Ramos (cell line): ENCODE measurements around the gene EXOC4.

Experiments used
- in situ Hi-C: fragments of 300-500 bp; cut with MboI; formaldehyde crosslinking; loops from one replicate; pipeline ENCODE4 v1.14.3; 2022; ENCODE audit warnings: low sequenced_read_pairs; ENCODE audit not compliant: unreplicated experiment

The EXOC4 gene

DNA sequence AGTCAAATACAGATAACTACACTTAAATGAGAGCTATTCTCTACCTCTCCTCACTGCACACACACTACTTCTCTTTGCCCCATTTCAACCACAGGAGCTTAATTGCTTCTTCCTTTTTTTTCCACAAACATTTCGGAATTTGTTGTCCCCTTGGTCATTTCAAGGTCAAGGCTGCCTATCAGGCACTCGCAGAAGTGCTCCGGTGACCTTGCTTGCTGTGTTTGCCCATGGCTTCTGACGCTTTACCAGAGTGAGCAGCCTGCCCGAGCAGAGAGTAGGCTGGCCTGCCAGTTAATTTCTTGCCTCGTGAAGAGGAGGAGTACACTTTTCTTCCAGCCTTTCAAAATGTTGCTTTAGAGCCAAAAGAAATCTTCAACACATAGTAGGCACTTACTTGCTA is 577.2 kb downstream of the EXOC4 start:
- in situ Hi-C loops, result no loop called here

DNA sequence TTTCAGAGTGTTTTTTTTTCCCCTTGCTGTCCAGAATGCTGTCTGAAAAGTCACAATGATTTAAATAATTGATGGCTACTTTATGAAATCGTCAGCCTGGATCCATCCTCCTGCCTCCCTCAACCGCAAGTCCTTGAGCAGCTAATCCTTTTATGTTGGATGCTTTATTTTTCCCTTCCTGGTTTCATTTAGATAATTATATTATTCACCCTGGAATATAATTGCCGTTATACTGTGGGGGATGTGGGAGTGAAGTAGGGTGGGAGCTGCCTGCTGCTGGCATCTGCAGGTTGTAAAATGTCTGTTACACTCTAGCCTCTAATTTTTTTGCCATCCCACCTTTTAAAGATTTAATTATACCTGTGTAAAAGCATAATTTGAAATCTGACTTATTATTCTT is 583.8 kb downstream of the EXOC4 start:
- in situ Hi-C loops, result no loop called here

DNA sequence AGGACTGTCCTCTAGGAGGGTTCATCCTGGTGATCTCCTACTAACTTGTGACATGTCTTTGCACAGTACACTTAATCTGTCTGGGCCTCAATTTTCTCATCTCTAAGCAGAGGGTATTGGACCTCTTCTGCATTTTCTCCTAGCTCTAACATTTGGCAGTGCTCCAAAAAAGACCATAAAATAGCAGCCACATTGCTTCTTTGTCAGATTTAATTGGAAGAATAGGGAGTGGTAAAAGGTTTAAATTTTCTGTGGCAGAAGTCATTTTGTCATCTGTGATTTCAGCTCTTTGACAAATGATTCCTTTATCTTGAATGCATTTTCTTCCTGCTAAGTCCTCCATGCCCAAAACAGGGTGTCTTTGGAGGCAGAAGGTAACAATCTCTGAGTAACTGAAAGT is 584.3 kb downstream of the EXOC4 start:
- in situ Hi-C loops, result no loop called here

DNA sequence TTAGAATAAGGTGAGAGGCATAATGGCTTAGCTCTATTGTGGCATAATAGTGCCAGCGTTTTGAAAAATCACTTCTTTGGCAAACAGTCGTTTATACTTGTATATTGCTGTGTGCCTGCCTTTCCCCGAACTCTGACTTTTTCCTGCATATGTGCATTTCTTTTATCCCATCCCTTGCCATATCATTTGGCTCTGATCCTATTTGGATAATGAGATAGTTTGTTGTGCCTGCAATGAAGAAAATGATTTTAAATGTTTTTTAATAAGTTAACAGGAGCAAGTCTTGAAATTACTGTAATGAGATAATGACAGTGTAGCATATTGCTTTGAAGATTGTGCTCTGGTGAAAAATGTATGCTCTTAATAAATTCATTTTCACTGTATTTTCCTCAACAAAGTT is 586.2 kb downstream of the EXOC4 start:
- in situ Hi-C loops, result no loop called here

DNA sequence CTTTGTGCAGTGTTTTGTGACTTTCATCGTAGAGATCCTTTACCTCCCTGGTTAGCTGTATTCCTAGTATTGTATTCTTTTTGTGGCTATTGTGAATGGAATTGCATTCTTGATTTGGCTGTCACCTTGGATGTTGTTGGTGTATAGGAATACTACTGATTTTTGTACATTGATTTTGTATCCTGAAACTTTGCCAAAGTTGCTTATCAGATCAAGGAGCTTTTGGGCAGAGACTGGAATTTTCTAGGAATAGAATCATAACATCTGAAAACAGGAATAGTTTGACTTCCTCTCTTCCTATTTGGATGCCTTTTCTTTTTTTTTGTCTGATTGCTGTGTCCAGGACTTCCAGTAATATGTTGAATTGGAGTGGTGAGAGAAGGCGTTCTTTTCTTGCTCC is 590.5 kb downstream of the EXOC4 start:
- in situ Hi-C loops, result no loop called here

DNA sequence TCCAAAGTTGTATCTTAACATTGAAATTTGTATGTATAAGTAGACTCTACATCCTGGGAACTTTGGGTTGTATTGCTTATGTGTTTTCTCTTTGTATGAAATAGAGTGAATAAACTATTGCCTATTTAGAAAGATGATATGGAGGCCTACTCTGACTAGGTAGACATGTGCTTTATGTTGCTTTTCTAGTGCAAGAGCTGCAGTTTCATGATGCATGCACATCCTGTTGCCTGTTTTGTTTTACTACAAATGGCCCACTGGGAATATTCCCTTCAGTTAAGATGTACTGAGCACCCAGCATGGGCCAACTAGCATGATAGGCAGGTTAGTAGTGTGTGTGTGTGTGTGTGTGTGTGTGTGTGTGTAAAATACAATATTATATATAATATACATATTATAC is 592.1 kb downstream of the EXOC4 start:
- in situ Hi-C loops, result no loop called here

DNA sequence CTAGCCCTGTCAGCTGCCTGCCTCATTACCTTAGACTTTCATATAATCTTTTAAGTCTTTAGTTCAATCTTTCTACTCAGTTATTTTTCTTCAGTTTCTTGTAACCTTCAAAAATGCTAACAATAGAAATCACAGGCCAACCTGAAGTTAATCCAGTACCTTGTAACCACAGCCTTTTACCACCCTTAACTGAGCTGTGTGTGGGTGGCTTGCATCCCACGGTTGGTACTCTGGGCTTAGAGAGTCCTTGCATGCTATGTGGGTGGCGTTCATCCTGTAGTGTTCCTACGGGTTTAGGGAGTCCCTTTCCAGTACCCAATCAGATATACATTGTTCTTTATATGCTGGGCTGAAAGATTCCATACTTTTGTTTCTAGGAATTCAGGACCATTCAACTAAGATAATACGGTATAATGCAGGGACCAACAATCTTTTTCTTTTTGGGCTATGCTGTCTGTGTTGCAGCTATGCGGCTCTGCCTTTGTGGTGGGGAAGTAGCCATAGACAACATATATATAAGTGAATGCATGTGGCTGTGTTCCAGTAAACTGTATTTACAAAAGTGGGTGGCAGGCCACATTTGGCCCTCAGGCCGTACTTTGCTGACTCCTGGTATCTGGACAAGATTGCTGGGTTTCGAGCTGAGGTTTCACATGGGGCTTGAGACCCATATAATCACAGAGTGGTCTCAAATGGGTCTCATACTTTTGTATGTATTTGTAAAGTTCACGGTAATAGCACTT is 593.5 kb downstream of the EXOC4 start:
- in situ Hi-C loops, result no loop called here

DNA sequence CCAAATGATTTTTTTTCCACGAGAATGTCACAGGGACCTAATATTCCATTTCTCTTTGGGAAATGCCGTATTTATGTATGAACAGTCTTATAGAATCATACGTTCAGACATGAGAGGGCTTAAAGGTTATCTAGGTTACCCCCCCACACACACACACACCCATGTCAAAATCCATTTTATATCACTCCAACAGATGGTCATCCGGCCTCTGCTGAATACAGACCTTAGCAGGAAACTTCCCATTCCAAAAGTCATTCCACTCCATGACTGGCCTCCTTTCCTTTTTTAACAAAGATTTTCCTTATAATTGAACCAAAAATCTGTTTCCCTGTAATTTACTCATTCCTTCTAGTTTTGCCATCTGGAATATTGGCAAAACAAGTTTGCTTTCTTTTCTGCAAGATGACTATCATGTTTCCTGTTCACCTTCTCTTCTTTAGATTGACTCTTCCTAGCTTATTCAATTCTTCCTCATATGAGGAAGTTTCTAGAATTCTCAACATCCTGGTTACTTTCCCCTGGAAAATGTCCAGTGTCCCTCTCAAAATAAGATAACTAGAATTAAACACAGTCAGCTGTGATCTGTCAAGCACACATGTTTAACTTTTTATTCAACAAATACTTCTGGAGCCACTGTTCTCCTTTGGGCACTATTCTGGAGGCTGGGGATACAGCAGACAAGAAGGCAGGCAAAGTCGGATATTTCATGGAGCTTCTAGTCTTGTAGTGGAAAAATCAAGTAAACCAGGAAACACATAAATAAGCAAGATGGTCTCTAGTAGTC is 597.8 kb downstream of the EXOC4 start:
- in situ Hi-C loops, result loop anchor here (10.0 kb wide), 1 partner anchor 294 kb away; no protein-coding TSS in a partner anchor

DNA sequence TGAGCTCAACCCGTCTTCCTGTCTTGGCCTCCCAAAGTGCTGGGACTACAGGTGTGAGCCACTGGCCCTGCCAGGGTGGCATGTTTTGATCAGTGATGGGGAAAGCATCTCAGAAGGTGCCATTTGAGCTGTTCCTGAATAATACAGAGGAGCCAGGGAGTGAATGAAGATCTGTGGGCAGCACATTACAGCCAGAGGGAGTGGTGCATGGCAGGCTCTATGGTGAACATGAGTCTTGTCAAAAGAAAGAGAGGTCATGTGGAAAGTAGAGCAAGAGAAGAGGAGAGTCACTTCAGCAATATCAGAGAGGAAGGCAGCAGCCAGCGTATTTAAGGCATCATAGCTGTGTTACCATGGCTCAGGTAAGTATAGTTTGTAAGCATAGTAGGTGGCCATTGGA is 598.5 kb downstream of the EXOC4 start:
- in situ Hi-C loops, result loop anchor here (10.0 kb wide), 1 partner anchor 293 kb away; no protein-coding TSS in a partner anchor

DNA sequence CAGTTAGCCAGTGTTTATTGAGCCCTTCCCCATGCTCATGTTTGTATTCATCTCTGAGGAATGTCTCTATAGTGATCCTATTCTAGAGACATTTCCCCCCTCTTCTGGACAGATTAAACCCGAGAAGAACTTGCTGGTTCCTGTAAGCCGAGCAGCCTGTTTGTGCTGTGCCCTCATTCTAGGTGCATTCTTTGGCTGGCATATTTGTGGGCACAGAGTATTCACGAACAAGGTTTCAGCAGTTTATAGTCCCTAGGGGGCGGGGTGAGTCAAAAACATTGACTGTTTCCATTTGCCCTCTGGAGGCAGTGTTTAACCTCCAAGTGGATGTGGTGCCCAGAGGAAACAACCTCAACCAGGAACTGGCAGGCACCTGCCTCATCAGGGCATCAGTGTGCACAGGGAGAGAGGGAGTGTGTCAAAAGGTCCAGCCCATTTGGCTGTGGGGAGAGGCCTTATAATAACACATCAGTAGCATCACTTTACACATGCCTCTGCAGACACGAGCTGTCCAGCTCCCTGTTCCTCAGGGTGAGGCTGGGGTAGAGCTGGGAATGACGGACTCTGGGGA is 600.9 kb downstream of the EXOC4 start:
- in situ Hi-C loops, result loop anchor here (10.0 kb wide), 1 partner anchor 291 kb away; no protein-coding TSS in a partner anchor

DNA sequence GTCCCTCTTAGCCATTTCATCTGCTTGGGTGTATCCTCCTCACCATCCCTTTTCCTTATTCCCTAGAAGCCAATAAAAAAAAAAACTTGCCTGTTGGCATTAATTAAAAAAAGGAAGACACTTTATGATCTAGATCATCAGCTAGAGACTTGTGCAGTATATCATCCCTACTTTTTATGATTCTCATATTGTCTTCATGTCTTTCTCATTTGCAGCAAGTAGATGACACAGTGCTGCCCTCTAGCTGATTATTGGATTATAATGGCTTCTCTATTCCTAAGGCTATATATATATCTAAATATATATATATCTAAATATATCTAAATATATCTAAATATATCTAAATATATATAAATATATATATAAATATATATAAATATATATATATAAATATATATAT is 601.9 kb downstream of the EXOC4 start:
- in situ Hi-C loops, result loop anchor here (10.0 kb wide), 1 partner anchor 290 kb away; no protein-coding TSS in a partner anchor

DNA sequence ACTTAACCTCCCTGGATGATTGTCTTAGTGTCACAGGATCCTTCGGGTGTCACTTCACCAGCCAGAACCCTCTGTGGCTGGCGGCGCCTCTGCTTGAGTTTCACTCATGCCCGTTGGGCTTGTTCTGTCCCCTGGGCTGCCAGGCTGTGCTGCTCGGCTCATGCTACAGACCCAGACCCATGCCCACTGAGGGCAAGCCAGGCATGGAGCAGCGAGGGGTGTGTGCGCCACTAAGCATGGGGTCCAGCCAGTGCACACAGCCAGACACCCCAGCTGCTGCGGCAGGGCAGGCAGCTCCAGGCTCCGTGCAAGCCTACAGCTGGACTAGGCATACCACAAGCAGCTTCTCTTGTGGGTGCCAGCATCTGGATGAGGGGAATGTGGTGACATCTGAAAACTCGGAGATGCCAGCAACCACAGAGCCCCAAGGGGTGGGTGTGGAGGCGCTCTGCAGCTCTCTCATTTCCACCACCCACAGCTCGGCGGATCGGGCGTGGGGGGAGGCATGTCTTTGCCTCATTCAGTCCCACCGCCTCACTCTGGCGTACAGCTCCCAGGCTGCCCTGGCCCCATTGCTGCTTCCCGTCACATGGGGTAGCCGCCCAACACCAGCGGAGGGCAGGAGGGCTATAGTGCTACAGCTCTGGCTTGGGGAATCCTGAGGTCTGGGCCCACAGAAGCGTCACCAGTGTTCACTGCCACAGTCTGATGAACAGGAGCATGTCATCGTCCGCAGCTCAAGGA is 604.7 kb downstream of the EXOC4 start:
- in situ Hi-C loops, result loop anchor here (10.0 kb wide), 1 partner anchor 287 kb away; no protein-coding TSS in a partner anchor

DNA sequence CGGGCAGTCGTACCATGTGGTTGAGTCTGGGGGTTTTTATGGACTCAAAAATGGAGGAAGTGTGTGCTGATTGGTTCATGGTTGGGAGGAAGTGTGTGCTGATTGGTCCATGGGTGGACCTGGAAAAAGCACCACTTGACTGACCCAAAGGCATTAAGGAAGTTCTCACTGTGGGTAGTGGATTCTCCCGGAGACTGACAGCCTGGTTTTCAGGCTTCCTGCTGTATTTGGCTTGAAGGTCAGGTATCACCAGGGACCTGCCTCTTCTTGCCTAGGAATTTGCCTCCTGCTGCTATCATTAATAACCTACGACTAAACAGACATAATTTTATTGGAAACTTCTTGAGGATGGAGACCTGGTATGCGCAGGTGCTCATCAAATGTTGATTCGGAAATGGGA is 605.4 kb downstream of the EXOC4 start:
- in situ Hi-C loops, result loop anchor here (10.0 kb wide), 1 partner anchor 286 kb away; no protein-coding TSS in a partner anchor

DNA sequence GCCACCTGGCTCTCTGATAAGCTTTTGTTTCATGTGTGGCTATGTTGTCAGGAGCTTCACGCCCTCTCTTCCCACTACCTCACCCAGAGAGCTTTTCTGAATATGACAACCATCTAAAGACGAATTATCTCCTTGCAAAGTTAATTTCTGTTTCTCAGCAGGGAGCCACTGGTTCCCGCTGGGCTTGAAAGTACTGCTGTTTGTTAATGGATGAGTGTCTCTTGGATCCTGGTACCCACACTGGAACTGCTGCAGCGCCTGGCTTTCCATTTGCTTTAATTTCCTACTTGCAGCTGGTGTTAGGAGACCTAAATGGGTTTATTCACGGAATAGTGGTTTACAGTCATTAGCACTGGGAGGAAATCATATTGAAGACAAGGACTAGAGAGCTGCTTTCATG is 606.4 kb downstream of the EXOC4 start:
- in situ Hi-C loops, result loop anchor here (10.0 kb wide), 1 partner anchor 286 kb away; no protein-coding TSS in a partner anchor

DNA sequence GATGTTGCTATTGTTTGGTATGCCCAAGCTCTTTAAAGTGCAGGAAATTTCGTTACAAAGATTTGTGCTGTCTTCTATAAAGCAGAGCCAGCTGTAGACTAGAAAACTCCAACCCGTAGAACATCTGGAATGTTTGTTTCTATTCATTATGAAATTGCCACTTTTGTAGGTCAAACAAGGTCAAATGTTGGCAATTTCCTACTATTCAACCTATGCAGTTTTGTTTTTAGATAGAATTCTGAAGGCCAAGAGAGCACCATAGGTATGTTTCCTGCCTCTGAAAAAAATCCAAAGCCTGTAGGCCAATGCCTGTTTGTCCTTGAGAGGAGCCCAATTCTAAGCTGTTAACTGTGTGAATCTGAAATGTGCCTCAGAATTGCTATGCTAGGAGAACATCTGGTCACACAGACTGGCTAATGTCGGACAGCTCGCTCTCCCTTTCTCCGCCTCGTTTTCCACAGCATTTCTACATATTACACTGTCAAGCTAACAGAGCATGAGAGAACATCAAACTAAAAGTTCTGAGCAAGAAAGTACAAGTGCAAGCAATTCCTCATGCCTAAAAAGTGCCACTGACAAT is 607.1 kb downstream of the EXOC4 start:
- in situ Hi-C loops, result loop anchor here (10.0 kb wide), 1 partner anchor 285 kb away; no protein-coding TSS in a partner anchor

DNA sequence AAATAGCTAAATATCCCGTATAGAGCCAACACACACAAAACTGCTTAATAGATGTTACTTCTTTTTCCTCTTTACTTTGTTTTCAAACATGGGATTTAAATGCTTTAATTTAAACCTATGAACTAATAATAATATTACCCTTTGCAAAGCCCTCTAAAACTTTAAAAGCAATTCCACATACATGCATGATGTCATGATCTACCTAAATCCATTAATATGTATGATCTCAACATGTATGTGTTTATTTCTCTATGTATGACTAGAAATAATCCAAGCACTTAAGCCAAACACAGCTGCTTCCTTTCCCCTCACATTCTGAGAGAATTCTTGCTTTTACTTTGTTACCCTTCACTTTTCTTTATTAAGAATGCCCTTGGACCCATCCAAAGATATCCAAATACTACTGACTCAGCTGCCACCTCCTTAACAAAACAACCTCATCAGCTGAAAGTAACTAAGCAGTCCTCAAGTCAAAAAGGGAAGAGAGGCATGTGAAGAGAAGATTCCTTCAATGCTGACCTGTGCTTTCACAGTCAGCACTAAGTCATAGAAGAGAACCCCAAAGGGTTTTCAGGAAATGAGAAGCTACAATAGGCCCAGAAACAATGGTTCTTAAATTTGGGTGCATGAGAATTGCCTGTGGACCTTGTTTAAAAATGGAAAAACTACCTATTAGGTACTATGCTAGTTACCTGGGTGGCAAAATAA is 607.9 kb downstream of the EXOC4 start:
- in situ Hi-C loops, result no loop called here

DNA sequence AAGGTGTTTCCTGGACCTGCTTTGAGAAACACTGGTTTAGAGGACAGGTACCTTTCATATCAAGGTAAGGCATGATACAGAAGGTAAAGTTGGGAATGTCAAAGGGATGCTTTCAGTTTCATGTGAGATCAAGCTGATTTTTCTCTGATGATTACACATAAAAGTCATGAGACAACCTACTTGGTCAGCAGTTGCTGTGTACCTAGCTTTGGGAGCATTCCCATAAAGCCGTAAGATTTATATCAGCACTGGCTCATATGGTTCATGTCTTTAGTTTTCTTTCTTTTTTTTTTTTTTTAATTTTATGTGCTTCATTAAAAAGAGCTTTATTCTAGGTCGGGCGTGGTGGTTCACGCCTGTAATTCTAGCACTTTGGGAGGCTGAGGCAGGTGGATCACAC is 609.0 kb downstream of the EXOC4 start:
- in situ Hi-C loops, result no loop called here

DNA sequence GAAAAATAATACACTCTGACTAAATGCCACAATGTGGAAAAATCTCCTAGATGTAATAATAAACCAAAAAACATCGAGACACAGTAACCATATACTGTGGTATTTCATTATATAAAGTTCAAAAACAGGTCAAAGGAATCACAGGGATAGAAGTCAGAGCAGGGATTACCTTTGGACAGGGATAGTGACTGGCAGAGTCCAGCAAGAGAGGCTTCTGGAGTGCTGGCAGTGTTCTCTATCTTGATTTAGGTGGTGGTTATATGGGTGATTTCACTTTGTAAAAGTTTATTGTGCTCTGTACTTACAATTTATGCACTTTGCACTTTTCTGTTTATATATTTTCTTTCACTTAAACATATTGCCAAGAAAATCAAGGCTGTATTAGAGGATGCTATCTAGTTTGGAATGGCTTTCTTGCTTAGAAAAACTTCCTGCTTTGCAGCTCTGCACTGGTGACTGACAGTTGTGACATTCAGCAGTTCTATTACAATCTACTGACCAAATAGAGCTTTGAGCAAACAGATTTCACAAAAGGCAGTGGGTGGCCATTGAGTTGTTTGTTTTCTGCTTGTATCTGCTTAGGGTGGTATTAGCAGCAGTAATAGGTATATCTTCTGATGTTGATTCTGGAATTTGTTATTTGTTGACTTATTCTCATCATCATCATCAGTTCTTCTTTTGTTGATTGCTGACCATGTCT is 610.6 kb downstream of the EXOC4 start:
- in situ Hi-C loops, result no loop called here

DNA sequence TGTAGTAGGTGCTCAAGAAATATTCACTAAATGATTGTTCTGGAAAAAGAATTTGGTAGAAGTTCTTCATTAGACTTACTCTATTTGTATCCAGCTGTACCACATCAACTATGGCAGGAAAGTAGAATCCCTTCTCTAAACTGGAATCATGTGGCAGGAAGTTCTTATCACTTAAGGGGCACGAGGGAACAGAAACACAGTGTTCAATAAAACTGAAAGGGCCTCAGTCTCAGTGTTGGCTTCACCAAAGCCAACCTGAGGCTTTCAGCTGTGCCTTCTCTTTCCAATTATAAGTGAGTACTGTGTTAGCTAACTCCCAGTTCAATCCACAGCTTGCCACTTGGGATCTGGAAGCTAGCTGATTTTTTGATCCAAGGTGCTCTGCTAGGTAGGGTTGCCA is 616.7 kb downstream of the EXOC4 start:
- in situ Hi-C loops, result no loop called here
